HEK293 (cell line): ENCODE results near the gene ACOX2.

Experiments
- CTCF ChIA-PET: fragments of 350-600 bp; formaldehyde crosslinking; extraction: SDS; loops from one replicate; lab custom pipeline; 2021; ENCODE audit warnings: antibody characterized with exemption; lab: Yijun Ruan, JAX
- POLR2A ChIA-PET: fragments of 300-600 bp; formaldehyde crosslinking; extraction: SDS; loops from one replicate; lab custom pipeline; 2020; ENCODE audit warnings: antibody characterized with exemption, inconsistent platforms; lab: Yijun Ruan, JAX
- H3K27ac ChIP-seq: fragments of 200-500 bp; sonication (Bioruptor generic); 2 replicates; pipeline ENCODE4 v1.5.1; 2014; ENCODE audit warnings: low read depth, low read length, control low read depth, inconsistent platforms; ENCODE audit errors: extremely low read depth
- H3K36me3 ChIP-seq, 2 experiments: fragments of 200-500 bp in 1 of 2; sonication (Bioruptor generic) in 1 of 2; 1 replicate in 1 of 2; 2 replicates in 1 of 2; pipeline ENCODE4 v1.5.1; 2014 to 2017; ENCODE audit warnings: inconsistent platforms in 2 of 2, low read length in 2 of 2; ENCODE audit not compliant: control insufficient read depth in 2 of 2, insufficient read depth in 1 of 2
- H3K4me1 ChIP-seq: fragments of 200-500 bp; sonication (Bioruptor generic); 2 replicates; pipeline ENCODE4 v1.5.1; 2014; ENCODE audit warnings: mild to moderate bottlenecking, low read length, inconsistent platforms; ENCODE audit not compliant: control insufficient read depth, insufficient read depth
- H3K4me3 ChIP-seq: 2 replicates; pipeline ENCODE4 v1.5.1; 2011; ENCODE audit warnings: low read depth, mild to moderate bottlenecking, control low read depth, low read length, moderate library complexity
- H3K9me3 ChIP-seq: fragments of 200-500 bp; sonication (Bioruptor generic); 2 replicates; pipeline ENCODE4 v1.5.1; 2014; ENCODE audit warnings: low read depth, low read length, inconsistent platforms; ENCODE audit not compliant: control insufficient read depth, insufficient read depth
- MEIS1 ChIP-seq: sonication (generic); formaldehyde crosslinking; IDR thresholded peaks from 2 replicates; pipeline ENCODE4 v1.8.1; 2022; ENCODE audit warnings: missing genetic modification reagents, mild to moderate bottlenecking, borderline replicate concordance
- SP3 ChIP-seq: fragments of 450-650 bp; formaldehyde crosslinking; IDR thresholded peaks from 2 replicates; pipeline ENCODE4 v1.5.1; 2016; ENCODE audit warnings: missing biosample characterization, missing genetic modification characterization
- YY2 ChIP-seq: fragments of 450-650 bp; formaldehyde crosslinking; IDR thresholded peaks from 2 replicates; pipeline ENCODE4 v1.5.1; 2016; ENCODE audit warnings: missing biosample characterization, missing genetic modification characterization
- ZBTB17 ChIP-seq: fragments of 450-650 bp; formaldehyde crosslinking; IDR thresholded peaks from 2 replicates; pipeline ENCODE4 v1.5.1; 2016; ENCODE audit warnings: missing biosample characterization, missing genetic modification characterization
- ZBTB21 ChIP-seq: fragments of 450-650 bp; formaldehyde crosslinking; IDR thresholded peaks from 2 replicates; pipeline ENCODE4 v1.5.1; 2017; ENCODE audit warnings: missing biosample characterization, missing genetic modification characterization
- ZBTB48 ChIP-seq: fragments of 450-650 bp; formaldehyde crosslinking; IDR thresholded peaks from 2 replicates; pipeline ENCODE4 v1.5.1; 2016; ENCODE audit warnings: missing biosample characterization, missing genetic modification characterization
- ZNF24 ChIP-seq: fragments of 450-650 bp; formaldehyde crosslinking; IDR thresholded peaks from 2 replicates; pipeline ENCODE4 v1.5.1; 2016; ENCODE audit warnings: missing biosample characterization, missing genetic modification characterization
- ZNF426 ChIP-seq: fragments of 450-650 bp; formaldehyde crosslinking; IDR thresholded peaks from 2 replicates; pipeline ENCODE4 v1.5.1; 2017; ENCODE audit warnings: missing biosample characterization, missing genetic modification characterization, mild to moderate bottlenecking, inconsistent platforms, moderate library complexity
- ZNF555 ChIP-seq: fragments of 450-650 bp; formaldehyde crosslinking; conservative IDR thresholded peaks from 2 replicates; pipeline ENCODE4 v1.5.1; 2017; ENCODE audit warnings: missing biosample characterization, mild to moderate bottlenecking, missing genetic modification characterization, inconsistent platforms
- ZNF660 ChIP-seq: fragments of 450-650 bp; IDR thresholded peaks from 2 replicates; pipeline ENCODE4 v1.5.1; 2018; ENCODE audit warnings: missing biosample characterization, mild to moderate bottlenecking, missing genetic modification characterization
- ZNF670 ChIP-seq: fragments of 450-650 bp; formaldehyde crosslinking; IDR thresholded peaks from 2 replicates; pipeline ENCODE4 v1.5.1; 2016; ENCODE audit warnings: missing biosample characterization, missing genetic modification characterization, low read depth
- TF ChIP-seq, protein P1 (sequence below): fragments of 450-650 bp; formaldehyde crosslinking; IDR thresholded peaks from 2 replicates; pipeline ENCODE4 v1.5.1; 2016; ENCODE audit warnings: missing biosample characterization, missing genetic modification characterization
- TF ChIP-seq, protein P2 (sequence below): fragments of 450-650 bp; IDR thresholded peaks from 2 replicates; pipeline ENCODE4 v1.5.1; 2018; ENCODE audit warnings: missing biosample characterization, mild to moderate bottlenecking, missing genetic modification characterization
- TF ChIP-seq, protein P3 (sequence below): fragments of 450-650 bp; formaldehyde crosslinking; IDR thresholded peaks from 2 replicates; pipeline ENCODE4 v1.5.1; 2017; ENCODE audit warnings: missing biosample characterization, missing genetic modification characterization
- TF ChIP-seq, protein P4 (sequence below): fragments of 450-650 bp; formaldehyde crosslinking; IDR thresholded peaks from 2 replicates; pipeline ENCODE4 v1.5.1; 2016; ENCODE audit warnings: missing biosample characterization, missing genetic modification characterization, borderline replicate concordance
- TF ChIP-seq, protein P5 (sequence below): fragments of 450-650 bp; IDR thresholded peaks from 2 replicates; pipeline ENCODE4 v1.5.1; 2018; ENCODE audit warnings: missing biosample characterization, missing genetic modification characterization

Gene ACOX2

DNA sequence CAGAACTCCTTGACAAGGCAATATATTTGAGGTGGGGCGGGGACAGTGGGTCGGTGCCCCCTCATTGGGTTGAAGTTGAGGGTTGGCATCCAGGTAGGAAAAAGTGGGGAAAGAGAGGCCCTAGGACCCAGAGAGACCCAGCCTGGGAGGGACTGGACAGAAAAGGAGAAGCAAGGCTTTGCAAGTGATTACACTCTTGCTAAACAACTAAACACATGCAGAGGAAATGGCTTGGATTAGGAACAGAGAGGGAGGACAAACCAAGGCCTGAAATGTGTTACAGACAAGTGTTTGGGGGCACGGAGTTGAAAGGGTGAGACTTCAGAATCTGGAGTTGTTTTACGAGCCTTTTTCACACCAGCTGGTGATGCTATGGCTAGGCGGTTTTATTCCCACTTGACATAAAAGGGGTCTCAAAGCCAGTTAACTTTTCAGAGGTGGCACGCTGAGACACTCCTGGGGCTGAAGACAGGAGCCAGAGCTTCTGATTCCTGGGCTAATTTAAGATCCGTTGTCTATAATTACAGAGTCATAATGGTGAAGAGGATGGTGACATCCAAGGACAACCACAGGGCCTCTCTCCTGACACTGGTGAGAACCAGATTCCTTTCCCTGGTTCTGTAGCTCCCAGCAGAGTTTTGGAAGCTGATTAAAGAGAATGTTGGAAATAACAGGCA, 52.8 kb downstream of the ACOX2 start:
- ChIA-PET POLR2A (no interaction called here), CTCF (interaction anchor here (0.6 to 0.7 kb wide), 5 partner anchors 10 to 412 kb away, joined by 3 to 4 read pairs (median 3); no protein-coding TSS in a partner anchor)
- H3K4me1 ChIP-seq = no peaks in the 10 kb centered on the region
- no peaks in the 10 kb centered on the region for H3K36me3 ChIP-seq
- no peak overlapping the region for H3K4me3 ChIP-seq
- no peaks in the 10 kb centered on the region for H3K9me3 ChIP-seq
- H3K27ac ChIP-seq = no peak overlapping the region
- no peak for TF ChIP-seq ZNF426 (tag by site-specific recombination)
- TF ChIP-seq ZBTB21 = no peak
- no peak for TF ChIP-seq SP3
- TF ChIP-seq, protein P1, sequence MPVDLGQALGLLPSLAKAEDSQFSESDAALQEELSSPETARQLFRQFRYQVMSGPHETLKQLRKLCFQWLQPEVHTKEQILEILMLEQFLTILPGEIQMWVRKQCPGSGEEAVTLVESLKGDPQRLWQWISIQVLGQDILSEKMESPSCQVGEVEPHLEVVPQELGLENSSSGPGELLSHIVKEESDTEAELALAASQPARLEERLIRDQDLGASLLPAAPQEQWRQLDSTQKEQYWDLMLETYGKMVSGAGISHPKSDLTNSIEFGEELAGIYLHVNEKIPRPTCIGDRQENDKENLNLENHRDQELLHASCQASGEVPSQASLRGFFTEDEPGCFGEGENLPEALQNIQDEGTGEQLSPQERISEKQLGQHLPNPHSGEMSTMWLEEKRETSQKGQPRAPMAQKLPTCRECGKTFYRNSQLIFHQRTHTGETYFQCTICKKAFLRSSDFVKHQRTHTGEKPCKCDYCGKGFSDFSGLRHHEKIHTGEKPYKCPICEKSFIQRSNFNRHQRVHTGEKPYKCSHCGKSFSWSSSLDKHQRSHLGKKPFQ = peak; percentile 59; the same call in 1 of the 2 replicates
- TF ChIP-seq ZBTB17 (tag by site-specific recombination) = no peak

DNA sequence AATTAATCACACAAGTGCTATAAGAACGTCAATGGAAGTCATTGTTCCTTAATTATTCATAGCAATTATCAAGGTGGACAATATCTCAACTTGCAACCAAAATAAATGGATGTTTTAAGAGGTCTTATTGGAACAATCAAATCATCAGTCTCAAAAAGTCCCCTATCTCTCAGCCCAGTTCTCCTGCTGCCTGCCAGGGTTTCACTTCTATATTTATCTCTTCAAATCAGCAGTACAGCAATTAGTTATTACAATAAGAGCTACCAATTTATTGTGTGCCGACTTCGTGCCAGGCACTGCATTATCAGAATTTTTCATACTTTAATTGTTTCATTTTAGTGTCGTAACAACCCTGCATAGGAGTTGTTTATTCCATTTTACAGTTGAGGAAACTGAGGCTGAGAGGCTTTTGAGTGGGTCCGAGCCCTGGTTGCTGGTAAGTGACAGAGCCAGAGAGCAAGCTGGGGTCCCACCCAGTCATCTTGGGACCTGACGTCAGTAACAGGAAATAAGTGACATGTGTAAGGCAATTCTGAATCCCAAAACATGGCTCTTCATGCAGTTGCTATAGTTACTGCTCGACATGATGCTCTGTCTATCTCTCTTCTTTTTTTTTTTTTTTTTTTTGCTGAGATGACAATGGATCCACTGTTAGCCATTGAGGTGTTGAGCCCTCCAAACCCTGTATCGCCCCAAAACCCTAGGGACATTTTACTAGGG, 53.9 kb downstream of the ACOX2 start:
- CTCF ChIA-PET = interaction anchor here (0.6 to 1.3 kb wide), 3 partner anchors 12 to 161 kb away, joined by 3 to 4 read pairs (median 4); no protein-coding TSS in a partner anchor

More for the DNA sequence above, 53.9 kb downstream of the ACOX2 start:
- Histone ChIP-seq H3K4me1 (no peaks in the 10 kb centered on the region), H3K9me3 (no peaks in the 10 kb centered on the region), H3K36me3 (no peaks in the 10 kb centered on the region), H3K4me3 (no peak overlapping the region), H3K27ac (no peak overlapping the region)
- TF ChIP-seq, protein P2, sequence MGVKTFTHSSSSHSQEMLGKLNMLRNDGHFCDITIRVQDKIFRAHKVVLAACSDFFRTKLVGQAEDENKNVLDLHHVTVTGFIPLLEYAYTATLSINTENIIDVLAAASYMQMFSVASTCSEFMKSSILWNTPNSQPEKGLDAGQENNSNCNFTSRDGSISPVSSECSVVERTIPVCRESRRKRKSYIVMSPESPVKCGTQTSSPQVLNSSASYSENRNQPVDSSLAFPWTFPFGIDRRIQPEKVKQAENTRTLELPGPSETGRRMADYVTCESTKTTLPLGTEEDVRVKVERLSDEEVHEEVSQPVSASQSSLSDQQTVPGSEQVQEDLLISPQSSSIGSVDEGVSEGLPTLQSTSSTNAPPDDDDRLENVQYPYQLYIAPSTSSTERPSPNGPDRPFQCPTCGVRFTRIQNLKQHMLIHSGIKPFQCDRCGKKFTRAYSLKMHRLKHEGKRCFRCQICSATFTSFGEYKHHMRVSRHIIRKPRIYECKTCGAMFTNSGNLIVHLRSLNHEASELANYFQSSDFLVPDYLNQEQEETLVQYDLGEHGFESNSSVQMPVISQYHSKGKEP (tag by site-specific recombination) = no peak
- TF ChIP-seq ZBTB48 (tag by site-specific recombination) (no peak), MEIS1 (CRISPR knock-in tag) (no peak), ZNF24 (no peak), ZNF660 (tag by site-specific recombination) (no peak), ZNF555 (tag by site-specific recombination) (no peak), YY2 (tag by site-specific recombination) (no peak), ZNF670 (tag by site-specific recombination) (no peak)
- TF ChIP-seq, protein P3, sequence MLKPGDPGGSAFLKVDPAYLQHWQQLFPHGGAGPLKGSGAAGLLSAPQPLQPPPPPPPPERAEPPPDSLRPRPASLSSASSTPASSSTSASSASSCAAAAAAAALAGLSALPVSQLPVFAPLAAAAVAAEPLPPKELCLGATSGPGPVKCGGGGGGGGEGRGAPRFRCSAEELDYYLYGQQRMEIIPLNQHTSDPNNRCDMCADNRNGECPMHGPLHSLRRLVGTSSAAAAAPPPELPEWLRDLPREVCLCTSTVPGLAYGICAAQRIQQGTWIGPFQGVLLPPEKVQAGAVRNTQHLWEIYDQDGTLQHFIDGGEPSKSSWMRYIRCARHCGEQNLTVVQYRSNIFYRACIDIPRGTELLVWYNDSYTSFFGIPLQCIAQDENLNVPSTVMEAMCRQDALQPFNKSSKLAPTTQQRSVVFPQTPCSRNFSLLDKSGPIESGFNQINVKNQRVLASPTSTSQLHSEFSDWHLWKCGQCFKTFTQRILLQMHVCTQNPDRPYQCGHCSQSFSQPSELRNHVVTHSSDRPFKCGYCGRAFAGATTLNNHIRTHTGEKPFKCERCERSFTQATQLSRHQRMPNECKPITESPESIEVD (tag by site-specific recombination) = no peak
- TF ChIP-seq, protein P4, sequence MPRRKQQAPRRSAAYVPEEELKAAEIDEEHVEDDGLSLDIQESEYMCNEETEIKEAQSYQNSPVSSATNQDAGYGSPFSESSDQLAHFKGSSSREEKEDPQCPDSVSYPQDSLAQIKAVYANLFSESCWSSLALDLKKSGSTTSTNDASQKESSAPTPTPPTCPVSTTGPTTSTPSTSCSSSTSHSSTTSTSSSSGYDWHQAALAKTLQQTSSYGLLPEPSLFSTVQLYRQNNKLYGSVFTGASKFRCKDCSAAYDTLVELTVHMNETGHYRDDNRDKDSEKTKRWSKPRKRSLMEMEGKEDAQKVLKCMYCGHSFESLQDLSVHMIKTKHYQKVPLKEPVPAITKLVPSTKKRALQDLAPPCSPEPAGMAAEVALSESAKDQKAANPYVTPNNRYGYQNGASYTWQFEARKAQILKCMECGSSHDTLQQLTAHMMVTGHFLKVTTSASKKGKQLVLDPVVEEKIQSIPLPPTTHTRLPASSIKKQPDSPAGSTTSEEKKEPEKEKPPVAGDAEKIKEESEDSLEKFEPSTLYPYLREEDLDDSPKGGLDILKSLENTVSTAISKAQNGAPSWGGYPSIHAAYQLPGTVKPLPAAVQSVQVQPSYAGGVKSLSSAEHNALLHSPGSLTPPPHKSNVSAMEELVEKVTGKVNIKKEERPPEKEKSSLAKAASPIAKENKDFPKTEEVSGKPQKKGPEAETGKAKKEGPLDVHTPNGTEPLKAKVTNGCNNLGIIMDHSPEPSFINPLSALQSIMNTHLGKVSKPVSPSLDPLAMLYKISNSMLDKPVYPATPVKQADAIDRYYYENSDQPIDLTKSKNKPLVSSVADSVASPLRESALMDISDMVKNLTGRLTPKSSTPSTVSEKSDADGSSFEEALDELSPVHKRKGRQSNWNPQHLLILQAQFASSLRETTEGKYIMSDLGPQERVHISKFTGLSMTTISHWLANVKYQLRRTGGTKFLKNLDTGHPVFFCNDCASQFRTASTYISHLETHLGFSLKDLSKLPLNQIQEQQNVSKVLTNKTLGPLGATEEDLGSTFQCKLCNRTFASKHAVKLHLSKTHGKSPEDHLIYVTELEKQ (tag by site-specific recombination) = no peak
- TF ChIP-seq, protein P5, sequence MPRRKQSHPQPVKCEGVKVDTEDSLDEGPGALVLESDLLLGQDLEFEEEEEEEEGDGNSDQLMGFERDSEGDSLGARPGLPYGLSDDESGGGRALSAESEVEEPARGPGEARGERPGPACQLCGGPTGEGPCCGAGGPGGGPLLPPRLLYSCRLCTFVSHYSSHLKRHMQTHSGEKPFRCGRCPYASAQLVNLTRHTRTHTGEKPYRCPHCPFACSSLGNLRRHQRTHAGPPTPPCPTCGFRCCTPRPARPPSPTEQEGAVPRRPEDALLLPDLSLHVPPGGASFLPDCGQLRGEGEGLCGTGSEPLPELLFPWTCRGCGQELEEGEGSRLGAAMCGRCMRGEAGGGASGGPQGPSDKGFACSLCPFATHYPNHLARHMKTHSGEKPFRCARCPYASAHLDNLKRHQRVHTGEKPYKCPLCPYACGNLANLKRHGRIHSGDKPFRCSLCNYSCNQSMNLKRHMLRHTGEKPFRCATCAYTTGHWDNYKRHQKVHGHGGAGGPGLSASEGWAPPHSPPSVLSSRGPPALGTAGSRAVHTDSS (tag by site-specific recombination) = no peak
- POLR2A ChIA-PET = no interaction called here
